ENCODE results near the gene SERINC2.
"Not testable (repeated sequence)": the region's sequence is repeated elsewhere in the genome, so short reads cannot be mapped to it uniquely, and the experiment has no call there.

The SERINC2 gene

DNA sequence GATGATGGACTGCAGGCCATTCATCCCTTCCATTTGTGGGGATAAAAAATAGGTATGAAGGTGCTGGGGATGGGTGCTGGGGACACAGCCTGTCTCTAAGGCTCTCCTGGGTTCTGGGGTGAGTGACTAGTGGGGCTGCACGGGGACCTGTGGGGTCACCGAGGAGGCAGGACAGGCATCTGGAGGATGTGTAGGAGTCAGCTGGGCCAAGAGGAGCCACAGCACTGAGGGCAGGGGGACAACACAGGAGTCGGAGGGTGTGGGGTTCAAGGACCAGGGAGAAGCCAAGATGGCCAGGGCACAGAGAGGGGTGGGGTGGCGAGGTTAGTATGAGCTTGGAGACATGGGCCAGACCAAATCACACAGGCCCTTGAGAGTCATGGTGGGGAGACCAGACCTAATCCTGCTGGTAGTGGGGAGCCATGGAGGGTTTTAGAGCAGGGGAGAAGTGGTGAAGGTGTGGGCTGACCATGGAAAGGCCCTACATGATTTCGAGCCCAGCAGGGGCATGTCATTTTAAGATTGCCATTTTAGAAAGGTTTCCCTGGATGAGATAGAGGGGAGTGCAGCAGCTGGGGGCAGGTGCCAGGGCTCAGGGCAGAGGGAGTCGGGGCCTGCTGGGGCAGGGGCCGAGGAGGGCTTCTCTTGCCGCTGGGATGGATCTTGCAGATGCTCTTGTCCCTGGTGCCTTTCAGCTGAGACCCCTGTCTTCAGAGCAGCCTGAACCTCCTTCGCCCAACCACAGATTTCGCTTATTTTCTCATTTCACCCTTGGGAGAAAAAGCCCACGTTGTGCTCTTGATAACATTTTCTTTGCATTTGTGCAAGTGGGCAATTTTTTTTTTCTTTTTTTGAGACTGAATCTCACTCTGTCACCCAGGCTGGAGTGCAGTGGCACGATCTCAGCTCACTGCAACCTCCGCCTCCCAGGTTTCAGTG is 22.7 kb downstream of the SERINC2 start:
- no peak for DNase-seq

DNA sequence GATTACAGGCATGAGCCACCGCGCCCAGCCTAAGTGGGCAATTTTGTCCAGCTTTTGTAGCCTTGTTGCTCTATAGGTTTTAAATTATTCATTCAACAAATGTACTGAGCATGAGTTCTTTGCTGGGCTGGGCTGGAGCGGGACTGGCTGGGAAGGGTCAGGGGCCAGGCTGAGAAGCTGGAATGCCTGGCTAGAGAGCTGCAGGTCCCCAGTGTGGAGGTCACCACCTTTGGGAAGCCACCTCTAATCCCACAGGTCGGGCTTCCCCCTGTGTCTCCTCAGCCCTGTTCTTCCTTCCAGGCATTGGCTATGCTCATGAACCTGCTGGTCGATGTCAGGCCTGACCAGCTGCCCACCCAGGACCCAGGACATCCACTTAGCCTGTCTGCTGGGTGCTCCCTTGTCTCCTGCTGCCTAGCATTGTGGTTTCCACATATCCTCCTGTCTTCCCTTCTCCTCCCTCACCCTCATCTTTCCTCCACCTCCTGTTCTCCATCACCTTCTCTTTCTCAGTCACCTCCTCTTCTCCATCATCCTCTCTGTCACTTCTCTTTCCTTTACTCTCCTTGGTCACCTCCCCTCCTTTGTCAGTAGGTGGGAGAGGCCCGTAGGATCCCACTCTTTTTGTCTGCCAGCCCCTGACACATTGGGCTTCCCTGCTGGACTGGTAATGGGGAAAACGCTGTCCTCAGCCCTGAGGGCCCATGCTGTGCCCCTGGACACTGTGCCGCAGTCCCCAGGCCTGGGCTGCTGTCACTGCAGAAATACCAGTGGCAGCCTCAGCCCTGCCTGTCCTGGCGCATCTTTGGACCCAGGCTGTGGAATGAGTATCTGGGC is 23.8 kb downstream of the SERINC2 start:
- no peak for DNase-seq

DNA sequence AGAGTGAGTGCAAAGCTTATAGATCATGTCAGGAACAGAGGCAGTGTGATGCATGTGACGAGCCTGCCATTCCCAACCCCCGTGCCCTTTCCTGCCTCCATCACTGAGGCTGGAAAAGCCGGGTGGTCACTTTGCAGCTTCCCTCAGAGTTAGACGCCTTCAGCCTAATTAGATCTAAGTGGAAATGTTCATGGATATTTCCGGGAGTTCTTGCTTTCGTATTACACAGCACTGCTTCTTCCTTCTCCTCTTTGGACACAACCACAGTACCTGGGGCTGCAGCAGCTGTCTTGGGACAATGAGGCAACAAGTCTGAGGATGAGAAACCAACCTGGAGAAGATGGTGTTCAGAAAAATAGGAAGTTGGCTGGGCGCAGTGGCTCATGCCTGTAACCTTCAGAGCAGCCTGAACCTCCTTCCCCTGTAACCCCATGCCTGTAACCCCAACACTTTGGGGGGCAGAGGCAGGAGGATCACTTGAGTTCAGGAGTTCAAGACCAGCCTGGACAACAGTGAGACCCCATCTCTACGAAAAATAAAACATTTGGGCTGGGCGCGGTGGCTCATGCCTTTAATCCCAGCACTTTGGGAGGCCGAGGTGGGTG is 24.5 kb downstream of the SERINC2 start:
- no peak for DNase-seq

DNA sequence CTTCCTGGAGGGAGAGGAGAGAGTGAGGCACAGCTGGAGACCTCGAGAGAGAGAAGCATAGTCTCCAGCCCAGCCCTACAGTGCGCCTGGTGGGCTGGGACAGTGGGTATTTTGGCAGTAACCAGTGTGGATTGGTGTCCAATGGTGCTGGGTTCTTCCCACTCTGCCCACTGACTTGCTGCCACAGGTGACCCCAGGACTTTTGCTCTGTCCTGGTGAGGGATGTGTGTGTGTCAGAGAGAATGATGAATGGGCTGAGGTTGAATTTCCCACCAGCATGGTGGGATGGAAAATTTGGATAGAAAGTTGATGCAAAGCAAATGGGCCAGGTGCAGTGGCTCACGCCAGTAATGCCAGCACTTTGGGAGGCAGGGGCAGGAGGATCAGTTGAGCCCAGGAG is 26.3 kb downstream of the SERINC2 start:
- no peak for DNase-seq

DNA sequence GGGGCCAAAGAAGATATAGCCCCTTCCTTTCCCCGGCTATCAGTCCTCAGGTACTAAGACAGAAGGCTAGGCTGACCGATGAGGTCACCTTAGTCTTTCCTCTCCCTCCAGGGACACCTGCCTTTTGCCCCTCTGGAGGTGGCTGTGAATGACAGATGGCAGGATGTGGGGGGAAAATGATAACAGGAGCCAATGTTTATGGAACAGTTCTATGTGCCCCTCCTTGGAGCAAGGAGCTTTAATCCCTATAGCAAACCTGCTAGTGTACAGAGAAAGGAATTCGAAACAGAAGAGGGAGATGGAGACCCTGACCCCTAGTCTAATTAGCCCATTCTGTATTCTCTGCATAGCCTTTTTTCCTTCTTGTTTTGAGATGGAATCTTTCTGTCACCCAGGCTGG is 28.1 kb downstream of the SERINC2 start:
- DNase-seq: no peak

DNA sequence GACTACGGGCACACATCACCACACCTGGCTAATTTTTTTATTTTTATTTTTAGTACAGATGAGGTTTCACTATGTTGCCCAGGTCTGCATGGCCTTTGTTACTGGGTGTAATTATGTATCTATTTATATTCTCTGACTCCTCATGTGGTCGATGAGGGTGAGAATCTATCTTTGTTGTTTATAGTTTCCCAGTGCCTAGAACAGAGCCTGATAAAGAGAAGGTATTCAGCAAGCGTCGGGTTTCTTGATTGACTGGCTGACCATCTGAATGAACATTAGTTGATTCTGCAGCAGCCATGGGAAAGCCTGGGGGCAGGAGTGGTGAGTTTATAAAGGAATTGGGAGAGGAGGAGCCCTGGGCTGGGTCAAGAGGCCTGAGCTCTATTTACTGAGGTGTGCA is 28.5 kb downstream of the SERINC2 start:
- no peak for DNase-seq

DNA sequence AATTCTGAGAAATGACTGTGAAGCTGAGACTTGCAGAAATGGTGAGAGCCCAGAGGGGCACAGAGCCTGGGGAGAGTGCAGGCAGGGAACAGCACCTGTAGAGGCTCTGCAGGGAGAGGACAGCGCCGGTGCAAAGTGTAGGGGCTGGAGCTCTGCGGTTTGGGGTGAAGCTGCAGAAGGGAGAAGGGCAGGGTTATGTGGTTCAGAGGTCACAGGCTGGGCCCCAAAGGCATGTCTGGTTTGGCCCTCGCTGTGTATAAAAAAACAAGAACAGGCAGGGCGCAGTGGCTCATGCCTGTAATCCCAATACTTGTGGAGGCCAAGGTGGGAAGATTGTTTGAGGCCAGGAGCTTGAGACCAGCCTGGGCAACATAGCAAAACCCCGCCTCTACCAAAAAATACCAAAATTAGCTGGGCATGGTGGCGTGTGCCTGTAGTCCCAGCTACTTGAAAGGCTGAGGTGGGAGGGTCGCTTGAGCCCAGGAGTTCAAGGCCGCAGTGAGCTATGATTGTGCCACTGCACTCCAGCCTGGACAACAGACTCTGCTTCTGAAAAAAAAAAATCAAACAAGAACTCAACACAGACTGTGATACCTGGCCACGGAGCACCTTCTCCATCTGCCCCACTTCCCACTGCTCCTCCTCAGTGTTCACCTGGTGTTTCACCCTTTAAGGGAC is 29.1 kb downstream of the SERINC2 start:
- no peak for DNase-seq

DNA sequence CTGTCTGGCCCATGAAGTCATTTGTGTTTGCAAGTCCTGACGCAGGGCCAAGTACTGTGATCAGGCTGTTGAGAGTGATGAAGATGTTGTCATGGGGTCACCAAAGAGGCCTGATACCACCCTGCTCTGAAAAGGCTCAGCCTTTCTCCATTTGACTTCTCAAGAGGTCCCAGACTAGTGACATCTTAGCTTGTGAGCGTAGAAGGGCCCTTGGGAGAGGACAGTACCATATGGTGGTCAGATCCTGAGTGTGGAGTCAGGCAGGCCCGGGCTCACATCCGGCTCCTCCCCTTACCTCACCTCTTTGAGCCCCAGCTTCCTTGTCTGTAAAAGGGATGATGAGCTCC is 29.6 kb downstream of the SERINC2 start:
- DNase-seq: no peak

DNA sequence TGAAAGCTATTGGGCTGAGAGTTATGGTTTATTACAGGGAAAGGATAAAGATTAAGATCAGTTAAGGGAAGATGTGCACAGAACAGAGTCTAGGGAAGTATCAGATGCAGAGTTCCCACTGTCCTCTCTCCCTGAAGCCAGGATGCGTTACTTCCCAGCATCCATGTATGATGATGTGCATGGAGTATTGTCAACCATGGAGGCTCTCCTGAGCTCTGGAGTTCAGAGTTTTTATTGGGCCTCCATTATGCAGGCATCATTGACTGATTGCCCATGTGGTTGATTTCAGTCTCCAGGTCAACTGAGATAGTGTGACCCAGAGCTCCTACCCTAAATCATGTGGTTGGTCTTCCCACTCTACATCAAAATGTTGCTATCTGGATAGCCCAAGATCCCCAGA is 30.7 kb downstream of the SERINC2 start:
- no peak for DNase-seq

DNA sequence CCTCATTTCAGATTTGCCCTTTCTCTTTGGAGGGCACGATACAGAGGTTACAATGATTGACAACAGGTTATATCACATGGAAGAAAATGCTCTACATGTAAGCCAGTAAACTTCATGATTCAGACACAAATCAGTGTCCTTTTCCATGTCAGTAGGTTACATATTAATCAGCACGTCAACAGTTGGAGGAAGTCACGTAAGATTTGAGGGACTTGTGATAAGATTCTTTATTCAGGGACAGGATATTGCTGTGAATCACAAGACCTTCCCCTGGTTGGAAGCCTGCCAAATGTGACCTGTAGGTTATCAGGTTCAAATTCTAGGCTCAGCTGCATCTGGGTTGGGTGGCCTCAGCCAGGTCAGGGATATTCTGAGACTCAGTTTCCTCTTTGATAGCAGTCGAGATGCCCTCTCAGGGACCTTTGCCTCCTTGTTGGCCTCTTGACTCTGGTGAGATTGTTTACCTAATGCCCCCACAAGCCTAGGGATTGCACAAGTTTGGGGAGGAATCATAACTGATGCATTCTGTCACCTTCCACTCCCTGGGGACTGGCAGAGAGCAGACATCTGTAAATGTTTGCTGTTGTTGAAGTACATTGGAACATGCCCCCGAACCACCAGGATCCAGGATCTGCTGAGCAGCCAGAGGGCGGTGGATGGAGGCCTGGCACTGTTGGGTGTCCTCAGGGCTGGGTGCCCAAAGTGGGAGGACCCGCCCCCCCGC is 31.9 kb downstream of the SERINC2 start:
- DNase-seq: no peak

DNA sequence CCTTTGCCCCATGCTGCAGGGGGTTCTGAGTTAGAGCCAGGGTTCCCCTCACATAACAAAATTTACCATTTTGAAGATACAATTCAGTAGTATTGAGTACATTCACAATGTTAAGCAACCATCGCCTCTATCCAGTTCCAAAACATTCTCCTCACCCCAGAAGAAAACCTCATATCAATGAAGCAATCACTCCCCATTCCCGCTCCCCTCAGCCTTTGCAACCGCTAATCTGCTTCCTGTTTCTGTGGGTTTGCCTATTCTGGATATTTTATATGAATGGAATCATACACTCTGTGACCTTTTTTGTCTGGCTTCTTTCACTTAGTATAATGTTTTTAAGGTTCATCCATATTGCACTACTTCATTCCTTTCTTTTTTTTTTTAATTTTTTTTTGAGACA is 32.9 kb downstream of the SERINC2 start:
- DNase-seq: no peak

DNA sequence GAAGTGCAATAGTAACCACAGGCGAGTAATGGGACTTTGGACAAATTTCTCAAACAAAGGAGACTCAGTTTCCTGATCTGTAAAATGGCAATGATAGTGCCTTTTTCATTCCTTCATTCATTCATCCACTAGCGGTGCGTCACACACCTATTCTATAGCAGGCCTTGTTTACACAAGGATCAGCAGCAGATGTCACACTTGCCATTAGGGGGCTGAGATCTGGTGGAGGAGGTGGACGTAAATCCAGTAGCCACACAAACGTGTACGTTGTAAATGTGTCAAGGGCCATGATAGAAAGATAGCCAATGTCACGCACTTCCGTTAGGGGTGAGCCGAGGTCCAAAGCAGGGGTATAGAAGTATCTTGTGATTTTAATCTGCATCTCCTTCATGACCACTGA is 34.2 kb downstream of the SERINC2 start:
- no peak for DNase-seq

DNA sequence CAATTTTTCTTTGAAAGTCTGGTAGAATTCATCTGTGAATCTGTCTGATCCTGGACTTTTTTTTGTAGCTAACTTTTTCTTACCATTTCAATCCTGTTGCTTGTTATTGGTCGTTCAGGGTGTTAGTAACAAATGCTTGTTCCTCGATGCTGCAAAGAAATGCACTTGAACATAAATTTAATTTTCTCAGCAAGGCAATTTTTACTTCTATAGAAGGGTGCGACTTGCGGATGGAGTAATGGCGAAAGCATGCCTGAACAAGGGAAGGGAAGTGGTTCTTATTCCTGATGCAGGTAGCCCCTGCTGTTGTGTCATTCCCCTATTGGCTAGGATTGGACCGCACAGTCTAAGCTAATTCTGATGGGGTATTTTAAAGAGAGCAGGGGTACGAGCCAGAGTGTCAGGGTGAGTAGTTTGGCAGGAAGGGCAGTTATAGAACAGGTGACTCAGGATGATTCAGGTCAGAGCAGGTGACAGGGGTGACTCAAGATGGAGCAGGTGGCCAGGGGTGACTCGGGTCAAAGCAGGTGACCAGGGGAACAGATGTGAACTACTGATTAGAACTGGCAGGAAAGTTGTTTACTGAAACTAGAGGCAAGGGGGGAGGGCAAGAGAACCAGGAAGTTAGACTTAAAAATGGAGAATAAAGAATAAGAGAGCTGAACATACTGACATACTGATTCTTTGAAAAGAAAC is 40.5 kb downstream of the SERINC2 start:
- DNase-seq: no peak

DNA sequence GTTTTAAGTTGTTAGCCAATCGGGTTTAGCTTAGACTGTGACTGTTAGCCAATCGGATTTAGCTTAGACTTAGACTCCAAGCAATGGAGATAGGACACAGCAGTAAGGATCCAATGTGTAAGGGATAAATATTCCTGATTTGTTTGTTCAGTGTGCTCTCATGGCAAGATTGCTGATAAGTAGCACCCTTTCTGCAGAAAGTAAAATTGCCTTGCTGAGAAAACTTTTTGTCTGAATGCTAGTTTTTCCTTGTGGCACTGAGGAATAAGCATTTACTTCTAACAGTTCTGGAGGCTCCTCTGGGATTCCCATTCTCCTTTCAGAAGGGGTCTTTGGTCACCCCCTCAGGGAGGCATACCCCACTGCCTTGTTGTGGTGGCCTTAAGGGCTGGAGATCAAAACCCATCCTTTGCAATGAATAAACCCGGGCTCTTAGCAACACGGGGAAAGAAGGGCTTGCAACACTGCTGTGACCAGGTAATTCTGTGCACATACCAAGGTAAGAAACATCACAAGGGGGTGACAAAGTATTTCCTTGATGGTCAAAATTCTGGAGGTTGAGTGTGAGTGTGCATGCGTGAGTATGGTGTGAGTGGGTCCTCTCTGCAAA is 45.4 kb downstream of the SERINC2 start:
- no peak for DNase-seq

DNA sequence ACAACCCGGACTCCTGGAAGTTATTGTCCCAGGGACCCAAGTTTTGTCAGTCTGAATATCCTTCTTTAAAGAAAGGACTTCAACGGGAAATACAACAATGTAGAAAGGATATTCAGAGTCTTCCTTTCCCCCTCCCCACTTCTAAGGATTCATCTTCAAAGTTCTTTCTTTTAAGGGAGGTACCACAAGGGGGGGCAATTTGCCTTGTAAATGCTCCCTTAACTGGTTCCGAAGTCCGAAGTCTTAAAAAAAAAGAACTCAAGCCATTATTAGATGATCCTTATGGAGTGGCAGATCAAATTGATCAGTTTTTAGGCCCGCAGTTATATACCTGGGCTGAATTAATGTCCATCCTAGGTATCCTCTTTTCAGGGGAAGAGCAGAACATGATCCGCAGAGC is 47.0 kb downstream of the SERINC2 start:
- no peak for DNase-seq

DNA sequence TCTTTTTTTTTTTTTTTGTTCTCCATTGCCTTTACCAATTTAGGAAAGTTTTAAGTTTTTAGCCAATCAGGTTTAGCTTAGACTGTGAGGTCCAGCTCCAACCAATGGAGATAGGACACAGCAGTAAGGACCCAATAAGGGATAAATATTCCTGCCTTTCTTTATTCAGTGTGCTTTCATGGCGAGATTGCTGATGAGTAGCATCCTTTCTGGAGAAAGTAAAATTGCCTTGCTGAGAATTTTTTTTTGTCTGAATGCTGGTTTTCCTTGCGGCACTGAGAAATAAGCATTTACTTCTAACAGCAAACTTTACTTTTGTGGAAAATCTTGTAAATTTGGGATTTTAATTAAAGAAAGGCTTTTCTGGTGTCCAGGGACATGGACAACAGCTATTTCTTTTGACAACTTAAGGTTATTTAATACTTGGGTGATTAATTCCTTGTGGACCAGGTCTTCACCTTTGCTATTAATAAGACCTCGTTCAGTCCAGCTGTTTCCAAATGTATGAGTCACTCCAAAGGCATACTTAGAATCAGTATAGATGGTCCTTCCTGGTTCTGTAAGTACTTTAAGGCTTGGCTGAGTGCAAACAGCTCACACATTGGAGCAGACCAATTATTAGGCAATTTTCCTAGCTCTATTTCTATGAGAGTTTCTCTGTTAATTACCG is 54.1 kb downstream of the SERINC2 start:
- DNase-seq: no peak

DNA sequence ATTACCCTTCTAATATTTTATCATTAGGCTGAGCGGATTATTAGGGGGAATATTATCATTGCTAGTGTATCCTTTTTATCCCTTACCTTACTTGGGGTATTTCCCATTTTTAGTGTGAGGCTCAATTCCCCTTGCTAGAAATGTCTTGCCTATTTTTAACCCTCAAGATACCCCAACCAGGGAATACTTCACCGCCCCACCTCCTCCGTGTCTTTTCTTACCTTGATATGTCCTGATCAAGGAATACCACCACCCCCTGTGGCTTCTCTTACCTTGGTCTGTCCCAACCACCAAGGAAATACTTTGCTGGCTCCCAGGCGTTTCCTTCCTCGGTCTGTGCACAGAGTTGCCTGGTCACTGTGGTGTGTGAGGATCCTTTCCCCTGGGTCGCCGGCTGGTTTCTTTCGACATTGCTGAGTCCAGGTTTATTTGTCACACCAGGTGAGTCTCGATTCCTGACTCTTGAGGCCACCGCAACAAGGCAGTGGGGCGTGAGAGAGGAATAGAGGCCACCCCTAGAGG is 57.8 kb downstream of the SERINC2 start:
- DNase-seq: no peak

DNA sequence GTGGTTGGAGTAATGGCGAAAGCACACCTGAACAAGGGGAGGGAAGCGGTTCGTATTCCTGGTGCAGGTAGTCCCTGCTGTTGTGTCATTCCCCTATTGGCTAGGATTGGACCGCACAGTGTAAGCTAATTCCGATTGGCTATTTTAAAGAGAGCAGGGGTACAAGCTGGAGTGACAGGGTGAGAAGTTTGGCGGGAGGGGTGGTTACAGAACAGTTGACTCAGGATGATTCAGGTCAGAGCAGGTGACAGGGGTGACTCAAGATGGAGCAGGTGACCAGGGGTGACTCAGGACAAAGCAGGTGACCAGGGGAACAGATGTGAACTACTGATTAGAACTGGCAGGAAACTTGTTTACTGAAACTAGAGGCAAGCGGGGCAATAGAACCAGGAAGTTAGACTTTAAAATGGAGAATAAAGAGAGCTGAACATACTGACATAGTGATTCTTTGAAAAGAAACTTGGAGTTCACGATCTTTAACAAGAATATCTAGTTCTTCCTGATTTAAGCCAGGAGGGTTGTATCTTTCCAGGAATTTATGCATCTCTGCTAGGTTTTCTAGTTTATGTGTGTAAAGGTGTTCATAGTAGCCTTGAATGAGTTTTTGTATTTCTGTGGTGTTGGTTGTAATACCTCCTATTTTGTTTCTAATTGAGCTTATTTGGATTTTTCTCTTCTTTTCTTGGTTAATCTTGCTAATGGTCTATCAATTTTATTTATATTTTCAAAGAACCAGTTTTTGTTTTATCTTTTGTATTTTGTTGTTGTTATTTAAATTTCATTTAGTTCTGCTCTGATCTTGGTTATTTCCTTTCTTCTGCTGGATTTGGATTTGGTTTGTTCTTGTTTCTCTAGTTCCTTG is 58.7 kb downstream of the SERINC2 start:
- not testable (repeated sequence) for DNase-seq

DNA sequence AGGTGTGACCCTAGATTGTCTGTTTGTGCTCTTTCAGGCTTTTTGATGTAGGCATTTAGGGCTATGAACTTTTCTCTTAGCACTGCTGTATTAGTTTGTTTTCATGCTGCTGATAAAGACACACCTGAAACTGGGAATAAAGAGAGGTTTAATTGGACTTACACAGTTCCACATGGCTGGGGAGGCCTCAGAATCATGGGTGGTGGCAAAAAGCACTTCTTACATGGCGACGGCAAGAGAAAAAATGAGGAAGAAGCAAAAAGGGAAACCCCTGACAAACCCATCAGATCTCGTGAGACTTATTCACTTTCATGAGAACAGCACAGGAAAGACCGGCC is 59.3 kb downstream of the SERINC2 start:
- DNase-seq: not testable (repeated sequence)

All from effector CD8-positive, alpha-beta T cell (primary cell).